GM18867 (cell line): ENCODE measurements around the gene SH3BP2.

ENCODE experiments used
- ATAC-seq: cut with Tn5 transposase; IDR thresholded peaks from one replicate; pipeline ENCODE4 v1.9.1; 2021; ENCODE audit warnings: mild to moderate bottlenecking, moderate library complexity; ENCODE audit not compliant: unreplicated experiment

The SH3BP2 gene

DNA sequence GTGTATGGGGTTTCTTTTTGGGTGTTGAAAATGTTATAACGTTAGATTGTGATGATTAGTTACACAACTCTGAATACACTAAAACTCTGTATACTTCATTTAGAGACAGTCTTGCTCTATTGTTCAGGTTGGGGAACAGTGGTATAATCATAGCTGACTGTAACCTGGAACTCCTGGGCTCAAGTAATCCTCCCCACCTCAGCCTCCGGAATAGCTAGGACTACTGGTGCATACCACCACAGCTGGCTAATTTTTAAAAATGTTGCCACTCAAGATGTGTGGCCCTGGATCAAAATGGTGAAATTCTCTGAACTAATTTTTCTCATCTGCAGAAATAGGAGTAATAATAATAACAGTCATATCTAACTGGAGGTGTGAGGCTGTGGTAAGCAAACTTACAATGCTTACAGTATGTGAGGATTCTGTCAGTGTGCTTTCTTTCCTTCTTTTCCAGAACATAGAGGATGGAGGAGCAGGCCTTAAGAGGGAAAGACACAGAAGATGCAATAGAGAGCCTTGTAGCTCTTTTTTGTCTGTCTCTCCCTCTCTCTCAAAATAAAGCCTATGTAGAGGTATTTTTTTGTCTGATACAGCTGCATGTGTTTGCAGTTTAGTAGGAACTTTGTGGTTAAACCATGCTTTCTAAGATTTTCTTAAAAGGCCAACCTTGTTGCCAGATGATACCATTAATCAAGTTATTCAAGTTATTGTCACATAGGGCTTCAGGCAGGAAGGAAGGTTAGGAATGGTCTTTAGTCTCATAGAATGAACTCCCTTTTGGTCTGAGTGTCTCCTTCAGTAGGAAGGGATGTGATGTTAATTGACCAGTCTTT lies 58.3 kb downstream of the SH3BP2 start:
- ATAC-seq = no peak

- ATAC-seq = peak; percentile 56
These were observed 59.6 kb downstream of the SH3BP2 start for GRCh38 chr4:2852481-2852921.

GRCh38 chr4:2855584-2855983 lies 62.7 kb downstream of the SH3BP2 start:
- ATAC-seq = no peak

GRCh38 chr4:2856266-2856665 lies 63.4 kb downstream of the SH3BP2 start:
- no peak for ATAC-seq

DNA sequence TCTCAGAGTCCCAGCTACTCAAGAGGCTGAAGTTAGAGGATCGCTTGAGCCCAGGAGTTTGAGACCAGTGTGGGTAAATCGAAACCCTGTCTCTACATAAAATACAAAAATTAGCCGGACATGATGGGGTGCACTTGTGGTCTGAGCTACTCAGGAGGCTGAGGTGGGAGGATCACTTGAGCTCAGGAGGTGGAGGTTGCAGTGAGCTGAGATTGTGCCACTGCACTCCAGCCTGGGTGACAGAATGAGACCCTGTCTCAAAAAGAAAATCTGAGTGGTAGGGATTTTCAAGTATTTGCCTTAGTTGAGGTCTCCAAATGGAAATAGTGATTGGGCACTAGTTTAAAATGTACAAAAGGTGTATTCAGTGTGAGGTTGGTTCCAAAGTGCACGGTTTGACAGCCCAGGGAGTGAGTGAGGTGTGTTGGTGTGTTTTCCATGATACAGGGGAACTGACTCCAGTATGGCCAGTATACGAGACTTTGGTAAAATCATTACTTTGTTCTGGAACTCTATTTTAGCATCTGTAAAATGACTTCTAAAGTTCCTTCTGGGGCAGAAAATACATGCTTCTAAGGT lies 64.6 kb downstream of the SH3BP2 start:
- no peak for ATAC-seq

GRCh38 chr4:2858451-2859217 lies 65.7 kb downstream of the SH3BP2 start:
- no peak for ATAC-seq

DNA sequence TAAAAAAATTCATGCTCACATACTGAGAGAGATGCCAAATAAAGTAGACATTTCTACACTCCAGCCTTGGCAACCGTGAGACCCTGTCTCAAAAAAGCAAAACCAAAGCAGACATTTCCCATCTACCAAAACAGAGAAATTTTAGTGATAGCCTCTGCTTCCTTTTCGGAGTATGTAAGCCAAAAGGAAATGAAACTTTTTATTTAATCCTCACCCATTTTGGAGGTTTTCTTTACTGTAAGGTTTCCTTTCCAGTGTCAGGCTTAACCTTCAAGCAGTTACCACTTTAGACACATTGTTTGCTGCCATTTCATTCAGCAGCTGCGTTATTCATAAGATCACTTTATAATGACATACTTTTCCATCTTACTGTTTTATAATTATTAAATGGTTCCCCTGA lies 66.6 kb downstream of the SH3BP2 start:
- no peak for ATAC-seq

GRCh38 chr4:2860391-2861348 lies 67.8 kb downstream of the SH3BP2 start:
- no peak for ATAC-seq

GRCh38 chr4:2861631-2862436 lies 68.9 kb downstream of the SH3BP2 start:
- ATAC-seq = no peak

DNA sequence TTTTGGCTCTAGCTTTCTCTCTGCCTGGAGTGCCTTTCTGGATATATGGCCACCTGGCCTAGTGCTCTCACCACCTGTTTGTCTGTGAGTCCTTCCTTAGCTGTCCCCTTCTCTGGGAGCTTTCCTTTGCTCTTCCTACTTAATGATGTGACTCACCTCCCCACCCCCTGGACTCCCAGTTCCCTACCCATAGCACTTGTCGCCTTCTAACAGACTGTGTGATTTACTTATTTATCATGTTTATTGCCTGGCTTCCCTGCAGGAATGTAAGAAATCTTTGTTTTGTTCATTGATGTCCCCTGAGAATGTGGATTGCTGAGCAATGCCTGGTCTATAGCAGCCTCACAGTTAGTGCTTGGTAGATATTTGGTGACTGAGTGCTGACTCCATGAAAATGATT lies 69.6 kb downstream of the SH3BP2 start:
- no peak for ATAC-seq

- ATAC-seq = no peak
These were observed 70.8 kb downstream of the SH3BP2 start for GRCh38 chr4:2863649-2864048.

DNA sequence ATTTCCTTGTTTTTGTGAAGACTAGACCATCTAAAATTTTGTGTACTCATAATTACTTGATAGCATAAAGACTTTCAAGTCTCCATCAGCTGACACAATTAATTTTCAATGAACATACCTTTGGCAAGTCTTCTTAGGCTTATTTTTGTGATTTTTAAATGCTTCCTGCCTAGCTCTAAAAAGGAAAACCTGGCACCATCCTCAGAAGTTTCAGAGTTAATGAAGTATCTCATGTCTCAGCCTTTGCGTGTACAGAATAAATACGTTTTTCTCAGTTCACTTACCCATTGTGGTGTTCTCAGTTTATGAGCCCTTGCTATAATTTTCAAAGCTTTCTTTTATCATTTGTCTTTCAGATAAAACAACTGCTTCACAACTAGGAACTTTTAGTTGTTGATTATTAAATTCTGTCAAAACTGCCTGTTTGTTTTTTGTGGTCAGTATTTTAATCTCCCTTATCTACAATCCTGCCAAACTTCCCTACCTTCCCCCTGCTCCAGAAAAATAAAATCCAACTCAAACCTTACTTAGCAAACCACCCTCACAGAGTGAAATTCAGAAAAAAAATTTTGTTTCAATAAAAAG lies 72.4 kb downstream of the SH3BP2 start:
- ATAC-seq = no peak

DNA sequence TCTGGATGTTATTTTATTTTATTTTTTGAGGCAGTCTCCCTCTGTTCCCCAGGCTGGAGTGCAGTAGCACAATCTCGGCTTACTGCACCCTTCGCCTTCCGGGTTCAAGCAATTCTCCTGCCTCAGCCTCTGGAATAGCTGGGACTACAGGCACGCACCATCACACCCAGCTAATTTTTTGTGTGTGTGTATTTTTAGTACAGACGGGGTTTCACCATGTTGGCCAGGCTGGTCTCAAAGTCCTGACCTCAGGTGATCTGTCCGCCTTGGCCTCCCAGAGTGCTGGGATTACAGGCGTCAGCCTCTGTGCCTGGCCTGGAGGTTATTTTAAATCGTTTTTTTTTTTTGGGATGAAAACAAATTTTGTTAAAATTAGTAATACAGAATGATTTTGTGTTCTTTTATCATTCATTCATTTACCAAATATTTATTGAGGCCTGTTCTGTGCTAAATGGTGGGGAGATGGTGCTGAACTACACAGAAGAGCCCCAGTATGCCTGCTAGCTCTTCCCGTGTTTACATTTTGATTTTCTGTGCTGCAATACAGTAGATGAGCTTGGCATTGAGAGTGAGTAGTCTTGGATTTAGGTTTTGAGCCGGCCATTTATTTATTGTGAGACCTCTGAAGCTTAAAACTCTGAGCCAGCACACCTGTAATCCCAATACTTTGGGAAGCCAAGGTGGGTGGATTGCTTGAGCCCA lies 73.4 kb downstream of the SH3BP2 start:
- no peak for ATAC-seq

DNA sequence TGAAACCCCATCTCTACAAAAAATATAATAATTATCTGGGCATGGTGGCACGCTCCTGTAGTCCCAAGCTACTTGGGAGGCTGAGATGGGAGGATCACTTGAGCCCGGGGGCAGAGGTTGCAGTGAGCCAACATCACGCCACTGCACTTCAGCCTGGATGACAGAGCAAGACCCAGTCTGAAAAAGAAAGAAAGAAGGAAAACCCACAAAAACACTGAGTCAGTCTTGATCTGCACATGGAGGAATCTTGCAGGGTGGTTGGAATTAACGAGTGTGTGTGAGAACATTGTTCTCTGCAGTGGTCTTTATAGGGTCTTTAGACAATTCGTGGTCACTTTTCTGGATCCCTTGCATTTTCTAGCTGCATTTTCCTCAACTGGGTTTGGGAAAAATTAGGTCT lies 74.0 kb downstream of the SH3BP2 start:
- no peak for ATAC-seq

GRCh38 chr4:2867758-2868491 lies 75.0 kb downstream of the SH3BP2 start:
- ATAC-seq = no peak

GRCh38 chr4:2868877-2869487 lies 76.1 kb downstream of the SH3BP2 start:
- no peak for ATAC-seq

GRCh38 chr4:2869659-2870058 lies 76.8 kb downstream of the SH3BP2 start:
- no peak for ATAC-seq

- no peak for ATAC-seq
These were observed 77.2 kb downstream of the SH3BP2 start for GRCh38 chr4:2870082-2870481.
